GM18498 (cell line): ENCODE results near the gene DNAJC4.

Experiments
- ATAC-seq: cut with Tn5 transposase; IDR thresholded peaks from one replicate; pipeline ENCODE4 v1.9.1; 2021; ENCODE audit warnings: mild to moderate bottlenecking, moderate library complexity; ENCODE audit not compliant: unreplicated experiment

The DNAJC4 gene

DNA sequence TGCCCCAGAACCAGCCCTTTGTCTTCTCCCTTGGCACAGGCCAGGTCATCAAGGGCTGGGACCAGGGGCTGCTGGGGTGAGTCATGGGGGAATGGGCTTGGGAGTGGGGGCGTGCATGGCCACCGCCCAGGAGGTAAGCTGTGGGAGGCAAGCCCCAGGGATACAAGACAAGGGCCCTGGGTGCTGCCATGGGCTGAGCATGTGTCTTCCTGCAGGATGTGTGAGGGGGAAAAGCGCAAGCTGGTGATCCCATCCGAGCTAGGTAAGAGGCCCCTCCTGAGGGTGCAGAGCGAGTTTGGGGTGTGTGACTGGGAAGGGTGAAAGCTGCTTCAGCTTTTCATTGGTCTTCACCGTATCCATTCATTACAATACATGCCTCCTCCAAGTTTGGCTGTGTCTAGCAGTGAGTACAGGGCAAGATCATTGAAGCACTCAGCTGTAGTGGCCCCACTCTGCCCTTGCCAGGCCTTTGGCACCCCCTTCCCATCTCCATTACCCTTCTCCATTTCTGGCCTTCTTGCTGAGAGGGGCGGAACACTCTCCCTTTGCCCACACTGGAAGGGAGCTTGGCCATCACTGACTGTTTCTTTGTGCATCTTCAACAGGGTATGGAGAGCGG, 13.0 kb downstream of the DNAJC4 start:
- no peak for ATAC-seq

DNA sequence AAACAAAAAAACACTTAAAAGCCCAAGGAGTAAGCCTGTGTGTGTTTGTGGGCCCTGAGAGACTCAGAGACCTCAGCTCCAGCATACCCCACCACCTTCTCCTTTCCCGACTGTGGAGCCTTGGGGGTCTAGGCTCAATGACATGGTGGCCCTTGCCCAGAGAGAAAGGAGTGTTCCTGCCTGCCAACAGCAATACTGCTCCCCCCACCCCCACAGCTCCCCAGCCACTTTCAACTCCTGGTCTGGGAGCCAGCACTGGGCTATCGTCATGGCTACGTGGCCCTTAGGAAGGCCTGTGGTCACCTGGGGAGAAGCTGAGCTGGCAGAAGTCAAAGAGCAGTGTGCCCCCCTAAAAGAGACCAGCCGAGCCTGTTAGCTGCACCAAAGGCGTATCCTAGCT, 13.8 kb downstream of the DNAJC4 start:
- no peak for ATAC-seq

DNA sequence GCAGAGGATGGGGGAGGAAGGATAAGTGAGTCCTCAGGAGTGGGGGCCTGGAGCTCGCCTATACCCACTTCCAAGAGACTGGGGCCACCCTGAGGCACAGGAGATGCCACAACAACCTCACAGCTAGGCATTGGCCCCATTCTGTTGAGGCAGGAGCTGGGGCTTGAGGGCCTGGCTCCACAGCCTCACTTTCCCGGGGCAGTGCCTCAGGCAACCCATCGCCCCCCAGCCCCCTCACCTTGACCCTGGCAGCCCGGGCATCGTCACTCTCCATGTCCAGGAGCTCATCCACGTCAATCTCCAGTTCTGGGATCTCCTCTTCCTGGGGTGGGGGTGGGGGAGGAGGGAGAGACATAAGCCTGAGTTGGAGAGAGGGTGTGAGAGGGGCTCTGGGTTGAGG, 14.6 kb downstream of the DNAJC4 start:
- no peak for ATAC-seq

DNA sequence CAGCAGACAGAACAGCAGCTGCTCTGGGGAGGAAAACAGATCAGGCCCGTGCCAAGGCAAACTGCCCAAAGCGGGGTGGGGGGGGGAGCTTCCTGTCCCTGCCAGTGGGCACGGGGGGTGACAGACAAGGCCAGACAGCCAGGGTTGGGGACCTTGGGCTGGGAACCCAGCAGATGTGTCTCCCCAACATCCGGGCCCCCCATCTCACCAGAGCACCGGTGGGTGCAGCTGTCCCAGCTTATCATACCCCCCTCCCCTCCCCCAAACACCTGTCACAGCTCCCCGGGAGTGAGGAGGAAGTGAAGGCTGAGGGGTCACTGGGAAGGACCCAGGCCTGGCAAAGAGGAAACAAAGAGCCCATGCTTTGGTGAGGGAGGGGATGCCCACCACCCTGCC, 15.1 kb downstream of the DNAJC4 start:
- ATAC-seq, result no peak

DNA sequence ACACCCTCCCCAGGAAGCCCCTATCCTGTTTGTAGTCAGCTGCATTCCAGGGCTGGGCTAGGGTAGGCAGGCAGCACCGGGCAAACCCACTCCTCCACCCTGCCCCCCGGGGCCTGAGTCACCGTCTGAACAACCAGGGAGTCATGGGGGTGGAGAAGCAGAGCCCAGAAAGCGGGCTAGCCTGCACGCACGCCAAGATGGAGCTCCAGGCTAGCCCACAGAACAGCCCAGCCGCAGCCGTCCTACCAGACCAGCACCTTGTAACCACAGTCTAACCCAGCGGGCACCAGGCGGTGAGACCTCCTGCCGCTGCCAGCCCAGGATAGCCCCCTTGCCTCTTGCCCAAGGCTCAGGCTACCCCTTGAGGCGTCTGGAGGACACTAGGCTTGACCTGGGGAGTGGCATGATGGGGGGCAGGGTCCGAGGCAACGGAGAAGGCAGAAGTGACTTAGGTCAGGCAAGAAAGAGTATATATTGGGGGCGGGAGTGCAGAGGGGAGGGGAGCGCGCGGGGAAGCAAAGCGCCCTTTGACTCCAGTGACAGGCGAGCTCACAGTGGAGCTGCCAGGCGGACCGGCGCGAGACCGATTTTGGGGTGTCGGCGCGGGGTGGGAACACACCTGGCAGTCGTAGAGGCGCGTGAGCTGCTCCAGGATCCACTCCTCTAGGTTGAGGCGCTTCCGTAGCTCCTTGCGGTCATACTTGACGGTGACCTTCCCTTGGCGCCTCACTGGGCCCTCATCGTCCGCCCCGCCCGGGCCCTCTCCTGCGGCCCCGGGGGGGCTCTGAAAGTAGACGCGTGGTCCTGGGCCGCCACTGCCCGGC, 15.7 kb downstream of the DNAJC4 start:
- ATAC-seq, result no peak

DNA sequence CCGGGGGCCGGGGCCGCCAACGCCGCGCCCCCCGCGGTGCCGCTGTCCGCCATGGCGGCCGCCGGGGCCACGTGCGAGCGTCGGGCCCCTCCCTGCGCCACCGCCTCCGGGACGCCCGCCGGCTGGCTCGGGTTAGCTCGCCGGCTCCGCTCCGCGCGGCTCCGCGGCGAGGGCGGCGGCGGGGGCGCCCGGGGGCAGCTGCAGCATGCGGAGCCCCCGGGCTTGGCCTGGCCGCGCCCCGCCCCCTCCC, 16.2 kb downstream of the DNAJC4 start:
- peak; percentile 19 for ATAC-seq

DNA sequence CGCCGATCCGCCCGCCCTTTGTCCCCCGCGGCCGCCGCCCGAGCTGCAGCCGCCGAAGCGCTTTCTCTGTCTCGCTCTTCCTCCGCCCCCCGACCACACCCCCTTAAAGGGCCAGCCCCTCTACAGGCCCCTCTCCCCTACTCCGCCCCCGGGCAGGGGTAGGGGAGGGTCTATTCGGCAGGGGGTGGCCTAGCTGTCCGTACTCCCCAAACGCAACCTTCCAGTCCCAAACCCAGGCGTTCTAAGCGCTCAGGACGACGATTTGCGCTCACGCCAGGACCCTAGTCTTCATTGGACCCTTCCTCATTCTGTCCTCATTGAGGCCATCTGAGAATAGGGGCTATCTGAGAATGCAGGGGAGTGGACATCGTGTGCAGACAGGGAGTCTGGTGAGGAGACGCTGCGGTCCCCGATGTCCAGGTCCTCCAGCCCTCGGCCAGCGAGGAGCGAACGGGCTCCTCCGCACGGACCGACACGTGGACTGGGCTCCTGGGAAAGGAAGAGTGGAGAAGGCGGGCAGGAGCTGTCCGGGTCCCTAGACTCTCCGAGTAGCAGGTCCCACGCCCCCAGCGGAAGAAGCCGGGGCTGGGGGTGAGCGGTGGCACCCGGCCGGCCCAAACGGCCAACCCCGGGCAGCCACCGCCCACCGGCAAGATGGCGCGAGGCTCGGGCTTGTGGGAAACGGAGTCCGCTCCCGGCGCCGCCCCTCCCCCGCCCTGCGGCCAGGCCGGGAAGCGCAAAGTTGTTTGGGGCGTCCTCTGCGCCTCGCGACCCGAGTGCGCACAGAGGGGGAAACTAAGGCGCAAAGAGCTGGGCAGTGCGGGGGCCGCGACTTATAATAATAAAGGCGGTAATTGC, 16.8 kb downstream of the DNAJC4 start, which contains the start of gene PPP1R14B:
PPP1R14B (minus strand) TSS at position 73 of the 858 bp plus-strand sequence. CDS start 270 bp downstream, outside the sequence.
- ATAC-seq, result peak; percentile 41

DNA sequence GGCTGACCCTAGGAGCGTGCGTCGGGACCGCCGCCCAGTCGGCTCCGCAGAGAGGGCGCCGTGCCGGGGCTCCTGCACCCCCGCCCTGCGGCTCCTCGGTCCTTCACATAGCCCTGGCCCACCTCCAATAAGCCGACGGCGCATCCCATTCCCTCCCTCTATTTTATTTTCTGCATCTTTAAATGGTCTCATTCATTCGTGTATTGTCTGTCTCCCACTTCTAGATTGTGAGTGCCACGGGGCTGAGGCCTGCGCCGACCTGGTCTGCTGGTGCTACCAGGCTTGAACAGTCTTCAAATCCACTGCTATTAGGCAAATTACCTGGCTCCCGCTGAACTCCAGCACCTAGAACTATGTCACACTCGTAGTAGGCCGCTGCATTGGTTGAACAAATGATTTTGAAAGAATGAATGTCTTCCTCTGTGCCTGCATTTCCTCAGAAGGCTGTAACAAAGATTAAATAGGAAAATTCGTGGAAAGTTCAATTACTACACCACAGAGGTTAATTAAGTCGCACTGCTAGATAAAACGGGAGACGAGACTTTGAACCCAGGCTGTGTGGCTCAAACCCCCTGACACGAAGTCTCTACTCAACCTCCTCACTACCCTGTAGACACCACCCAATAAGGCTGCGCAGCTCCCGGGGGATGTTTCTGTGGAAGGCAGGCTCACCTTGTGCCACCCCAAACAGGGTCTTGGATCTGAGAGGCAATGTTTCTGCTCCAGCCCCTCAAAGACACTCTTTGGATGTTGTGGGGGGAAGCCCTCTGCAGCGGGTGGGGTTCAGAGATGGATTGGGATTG, 17.6 kb downstream of the DNAJC4 start:
- no peak for ATAC-seq

DNA sequence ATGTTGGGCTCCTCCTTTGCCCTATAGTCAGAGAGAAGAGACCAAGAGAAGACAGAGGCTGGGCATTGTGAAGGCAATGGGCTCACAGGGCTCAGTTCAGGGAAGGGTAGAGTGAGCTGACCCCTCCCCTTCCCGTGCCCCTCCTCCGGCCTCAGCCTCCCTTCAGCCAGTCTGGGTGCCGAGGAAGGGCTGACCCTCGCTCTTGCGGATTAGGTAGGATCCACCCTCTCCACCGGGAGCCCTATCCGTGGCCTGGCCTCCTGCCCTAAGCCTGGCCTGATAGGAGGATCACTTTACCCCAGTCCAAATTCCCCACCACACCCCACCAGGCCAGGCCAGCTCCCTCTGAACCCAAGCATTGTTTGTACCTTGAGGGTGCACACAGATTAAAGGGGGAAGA, 18.2 kb downstream of the DNAJC4 start:
- no peak for ATAC-seq

DNA sequence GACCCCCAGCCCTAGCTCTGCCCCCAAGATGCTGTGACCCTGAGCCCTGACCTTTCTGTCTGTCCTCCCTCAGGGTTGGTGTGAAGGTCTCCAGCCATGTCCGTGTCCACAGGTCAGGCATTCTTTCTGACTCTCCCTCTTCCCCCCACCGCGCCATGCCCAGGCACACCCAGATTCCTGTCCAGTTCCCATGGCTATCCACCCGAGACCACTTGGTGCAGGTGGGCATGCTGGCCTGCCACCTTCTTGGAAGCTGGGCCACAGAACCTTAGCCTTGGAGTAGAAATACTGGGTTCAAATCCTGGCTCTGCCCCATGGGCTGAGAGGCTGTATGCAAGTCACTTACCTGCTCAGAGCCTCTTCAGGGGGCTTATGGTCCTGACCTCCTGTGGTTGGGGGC, 18.7 kb downstream of the DNAJC4 start:
- no peak for ATAC-seq

DNA sequence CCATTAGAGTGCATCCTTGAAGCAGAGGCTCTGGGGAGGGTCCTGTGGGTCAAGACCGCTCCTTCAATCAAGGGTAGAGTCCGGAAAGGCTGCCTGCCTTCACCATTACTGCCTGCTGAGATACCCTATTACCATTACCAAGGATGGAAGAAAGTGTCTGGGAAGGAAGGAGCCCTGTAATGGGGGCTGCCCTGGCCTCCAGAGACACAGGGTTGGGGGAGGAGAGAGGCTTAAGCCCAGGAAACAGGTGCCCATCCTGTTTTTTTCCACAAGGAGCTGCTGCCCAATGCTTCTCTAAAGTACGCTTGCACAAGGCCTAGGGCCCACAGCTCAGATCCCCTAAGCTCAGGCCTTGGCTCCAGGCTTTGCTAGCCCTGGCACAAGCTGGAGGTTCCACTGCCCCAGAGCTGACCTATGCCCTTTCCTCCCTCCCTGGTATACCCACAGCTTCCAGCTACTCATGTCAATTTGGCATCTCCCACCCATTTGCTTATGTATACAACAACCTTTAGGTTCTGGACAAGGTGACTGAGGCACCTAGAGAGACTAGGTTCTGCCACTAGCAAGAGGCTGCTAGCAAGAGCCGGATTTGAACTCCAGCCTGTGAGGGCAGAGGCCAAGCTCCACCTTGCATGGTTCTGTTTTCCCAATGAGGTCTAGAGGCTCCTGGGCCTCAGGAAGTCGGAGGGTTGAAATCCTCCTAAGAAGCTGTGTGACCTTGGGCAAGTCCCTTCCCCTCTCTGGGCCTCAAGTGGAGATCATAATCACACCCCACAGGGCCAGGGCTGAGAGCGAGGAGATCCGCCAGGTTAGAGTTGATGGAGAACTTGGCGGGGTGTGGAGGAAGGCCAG, 19.4 kb downstream of the DNAJC4 start:
- ATAC-seq, result no peak

DNA sequence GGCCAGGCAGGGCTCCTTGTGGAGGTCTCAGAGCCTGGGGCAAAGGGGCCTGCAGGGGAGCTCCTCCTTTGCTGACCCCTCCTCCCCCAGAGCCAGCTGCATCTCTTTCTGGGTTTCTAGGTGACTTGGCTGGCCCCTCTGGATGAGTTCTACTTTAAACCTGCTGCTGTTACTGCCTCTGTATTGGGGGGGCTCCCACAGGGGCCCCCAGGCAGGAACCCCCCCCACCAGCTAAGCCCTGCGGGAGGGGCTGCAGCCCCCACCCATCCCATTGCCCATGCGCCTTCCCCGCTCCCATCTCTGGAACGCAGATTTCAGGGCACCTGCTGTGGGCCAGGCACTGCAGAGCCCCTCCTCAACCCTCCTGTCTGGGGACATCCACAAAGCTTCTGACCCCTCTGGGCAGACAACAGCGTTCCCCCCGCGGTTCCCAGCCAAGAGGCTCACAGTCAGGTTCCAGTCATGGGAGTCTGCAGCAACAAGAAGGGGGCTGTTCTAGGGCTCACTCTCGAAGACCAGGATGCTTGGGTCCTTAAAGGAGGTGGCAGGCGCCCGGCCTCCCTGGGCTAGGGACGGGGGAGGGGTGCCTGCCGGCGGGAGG, 20.2 kb downstream of the DNAJC4 start:
- no peak for ATAC-seq

DNA sequence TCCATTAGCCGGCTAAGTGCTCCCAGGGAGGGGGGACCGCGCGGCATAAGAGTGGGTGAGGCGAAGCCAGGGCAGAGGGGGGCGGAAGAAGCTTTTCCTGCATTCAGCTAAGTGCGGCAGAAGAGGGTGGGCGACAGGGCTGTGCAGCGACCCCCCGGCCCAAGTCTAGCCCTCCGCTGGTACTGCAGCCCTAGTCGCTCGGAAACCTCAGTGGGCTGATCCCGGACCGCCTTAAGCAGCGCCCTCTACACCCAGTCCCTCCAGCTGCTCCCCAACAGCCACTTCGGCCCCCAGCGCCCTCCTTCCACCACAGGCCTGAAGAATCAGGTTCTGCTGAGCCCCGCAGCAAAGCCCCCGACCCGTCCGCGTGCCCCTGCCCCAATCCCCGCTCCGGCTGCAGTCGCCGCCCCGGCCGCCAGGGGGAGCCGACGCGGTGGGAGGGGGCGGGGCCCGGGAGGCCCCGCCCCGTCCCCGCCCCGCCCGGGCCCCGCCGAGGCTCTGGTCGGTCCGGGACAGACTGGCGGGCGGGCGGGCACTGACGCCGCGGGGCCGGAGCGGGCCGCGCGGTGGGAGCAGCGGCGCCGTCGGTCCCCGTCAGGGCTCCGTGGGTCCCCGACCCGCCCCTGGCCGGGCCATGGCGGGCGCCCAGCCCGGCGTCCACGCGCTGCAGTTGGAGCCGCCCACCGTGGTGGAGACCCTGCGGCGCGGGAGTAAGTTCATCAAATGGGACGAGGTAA, 20.8 kb downstream of the DNAJC4 start, which contains the start of gene PLCB3:
PLCB3 (plus strand) TSS at position 515 of the 737 bp plus-strand sequence; CDS start at position 635, 120 bp downstream.
- ATAC-seq, result peak; percentile 54

DNA sequence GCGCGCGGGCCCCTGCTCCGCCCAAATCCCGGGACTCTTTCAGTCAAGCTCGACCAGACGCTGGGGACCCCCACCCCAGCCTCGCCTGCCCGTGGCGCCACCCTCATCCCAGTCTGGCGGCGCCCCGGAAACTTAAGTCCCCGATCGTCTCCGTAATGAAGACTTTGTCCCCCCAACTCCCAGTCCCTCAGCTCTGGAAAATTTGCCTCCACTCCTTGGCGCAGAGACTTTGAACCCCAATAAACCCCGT, 21.3 kb downstream of the DNAJC4 start:
- no peak for ATAC-seq

DNA sequence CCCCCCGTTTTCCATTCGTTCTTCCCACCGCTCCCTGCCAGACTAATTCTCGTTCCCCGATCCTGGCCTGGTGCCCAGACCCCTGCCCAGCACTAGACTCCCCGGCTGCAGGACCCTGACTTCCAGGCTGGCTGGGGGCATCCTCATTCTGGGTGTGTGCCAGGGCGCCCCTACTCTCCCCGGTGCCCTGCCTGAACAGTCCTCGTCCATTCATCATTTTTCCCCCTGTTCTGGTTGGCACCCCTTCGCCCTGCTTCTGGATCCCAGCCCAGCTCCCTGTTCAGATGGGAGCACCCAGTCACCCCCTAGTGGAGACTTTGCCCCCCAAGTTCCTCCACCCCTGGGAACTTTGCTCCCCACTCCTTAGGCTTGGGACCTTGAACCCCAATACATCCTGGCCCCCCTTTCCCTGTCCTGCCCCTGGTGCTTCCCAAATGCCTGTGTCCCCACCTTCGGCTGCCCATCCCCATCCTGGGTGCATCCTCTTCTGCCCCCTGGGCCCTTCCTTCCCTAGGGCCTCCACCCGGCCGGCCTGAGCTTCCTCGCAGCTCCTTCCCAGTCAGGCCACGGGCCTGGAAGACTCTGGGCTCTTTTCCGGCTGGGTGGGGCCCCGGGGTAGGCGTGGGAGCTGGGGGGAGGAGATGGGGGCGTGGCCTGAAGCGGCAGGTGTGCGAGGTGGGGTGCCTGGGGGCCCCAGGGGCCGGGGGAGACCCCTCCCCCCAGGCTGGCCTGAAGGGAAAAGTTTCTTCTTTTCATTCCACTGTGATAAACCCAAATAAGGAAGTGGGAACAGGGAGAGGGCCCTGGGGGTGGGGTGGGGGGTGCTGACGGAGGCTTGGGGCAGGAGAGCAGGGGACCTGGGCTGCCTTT, 21.9 kb downstream of the DNAJC4 start:
- ATAC-seq, result no peak

DNA sequence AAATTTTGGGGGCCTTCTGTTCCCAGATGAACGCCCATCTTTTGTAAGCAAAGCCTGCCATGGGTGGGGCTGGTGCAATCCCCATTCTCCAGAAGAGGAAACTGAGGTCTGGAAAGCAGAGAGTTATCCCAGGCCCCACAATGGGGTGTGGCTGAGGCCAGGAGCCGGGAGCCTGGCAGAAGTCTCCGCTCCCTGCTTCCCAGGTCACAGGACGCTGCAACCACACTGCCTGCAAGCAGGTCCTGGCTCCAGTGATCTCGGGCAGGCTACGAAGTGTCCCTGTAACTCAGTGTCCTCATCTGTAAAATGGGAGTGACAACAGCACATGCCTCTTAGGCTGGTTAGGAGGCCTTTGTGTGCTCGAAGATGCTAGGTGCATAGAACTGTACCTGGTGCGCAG, 22.7 kb downstream of the DNAJC4 start:
- no peak for ATAC-seq

DNA sequence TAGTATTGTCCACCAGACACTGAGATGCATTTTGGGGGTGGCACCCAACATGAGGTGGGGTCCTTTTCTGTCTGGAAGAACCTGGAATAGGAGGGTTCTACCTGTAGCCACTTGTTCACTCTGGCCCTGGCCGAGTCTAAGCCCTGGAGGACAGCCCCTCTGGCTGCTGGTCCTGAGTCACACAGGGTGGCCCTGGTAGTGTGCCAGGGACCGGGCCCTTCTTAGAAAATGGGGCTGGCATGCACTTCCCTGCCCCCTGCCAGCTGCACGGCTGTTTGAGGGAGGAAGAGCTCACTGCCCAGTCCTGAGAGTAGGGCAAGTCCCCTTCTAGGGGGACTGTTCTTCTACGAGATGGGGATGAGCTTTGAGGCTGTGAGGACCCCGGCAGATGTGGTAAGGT, 23.1 kb downstream of the DNAJC4 start:
- ATAC-seq, result no peak

DNA sequence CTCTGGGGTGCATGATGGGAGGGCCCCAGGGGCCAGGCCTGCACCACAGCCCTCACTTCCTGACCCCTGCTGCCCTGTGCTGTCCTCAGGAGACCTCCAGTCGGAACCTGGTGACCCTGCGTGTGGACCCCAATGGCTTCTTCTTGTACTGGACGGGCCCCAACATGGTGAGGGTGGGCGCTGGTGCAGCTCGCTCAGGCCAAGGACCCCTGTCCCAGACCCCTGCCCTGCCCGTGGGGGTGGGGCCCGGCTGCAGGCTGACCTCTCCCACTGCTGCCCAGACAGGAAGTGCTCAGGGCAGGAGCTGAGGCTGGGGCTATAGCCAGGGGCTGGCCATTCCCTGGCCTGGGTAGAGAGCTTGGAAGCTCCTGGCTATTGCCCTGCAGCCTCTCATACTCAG, 24.0 kb downstream of the DNAJC4 start:
- no peak for ATAC-seq
